ENCODE measurements around the gene C4orf50. TPM values are rescaled to one million over a fixed set of nuclear protein-coding genes. Genes with fewer than 3 reads are reported as not detected.
"Not testable (repeated sequence)": the region's sequence is repeated elsewhere in the genome, so short reads cannot be mapped to it uniquely, and the experiment has no call there.

The C4orf50 gene
- polyA plus RNA-seq, 4 donors: 0.01 to 0.02 TPM; not detected in 2

DNA sequence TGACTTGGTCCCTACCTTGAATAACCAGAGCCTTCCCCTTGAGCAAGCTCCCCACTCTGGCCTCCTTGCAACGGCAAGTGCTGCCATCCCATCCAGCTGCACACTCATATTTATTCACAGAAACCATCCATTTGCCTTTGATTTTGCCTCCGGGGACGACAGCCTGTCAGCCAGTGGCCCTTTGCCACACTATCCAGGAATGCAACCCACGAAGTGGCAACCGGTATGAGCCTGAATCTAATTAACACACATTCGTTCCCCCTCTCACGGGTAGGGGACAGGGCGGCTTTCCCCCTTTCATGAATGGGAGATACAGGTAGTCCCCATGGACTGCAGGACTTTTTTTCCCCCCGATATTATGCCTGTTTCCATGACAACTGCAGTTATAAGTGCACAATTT, 140.8 kb downstream of the C4orf50 start:
- DNase-seq (ENCODE audit: low read depth in 4 of 4, low spot score in 2 of 4): no peak

GRCh38 chr4:5874811-5875449, 143.3 kb downstream of the C4orf50 start:
- DNase-seq (ENCODE audit: low read depth in 4 of 4, low spot score in 2 of 4): no peak

DNA sequence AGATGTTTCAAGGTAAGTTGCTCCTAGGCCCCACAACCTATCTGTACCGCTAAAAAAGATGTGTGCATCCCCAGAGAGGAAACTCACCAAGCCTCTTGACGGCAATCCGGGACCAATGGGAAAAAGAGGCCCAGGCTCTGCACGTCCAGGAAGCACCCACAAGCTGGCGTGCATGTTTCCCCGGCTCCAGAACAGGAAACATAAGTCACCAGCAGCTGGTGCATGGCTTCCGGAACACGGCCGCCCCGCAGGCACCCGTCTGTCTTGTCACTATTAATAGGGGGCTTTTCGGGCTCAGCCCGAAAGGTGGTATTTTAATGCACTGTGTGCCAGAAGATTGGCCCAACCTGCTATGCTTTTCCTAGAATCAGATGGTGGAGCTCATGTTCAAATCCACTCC, 147.5 kb downstream of the C4orf50 start:
- DNase-seq (ENCODE audit: low read depth in 4 of 4, low spot score in 2 of 4): no peak

GRCh38 chr4:5869966-5870619, 148.1 kb downstream of the C4orf50 start:
- DNase-seq (ENCODE audit: low read depth in 4 of 4, low spot score in 2 of 4): no peak

DNA sequence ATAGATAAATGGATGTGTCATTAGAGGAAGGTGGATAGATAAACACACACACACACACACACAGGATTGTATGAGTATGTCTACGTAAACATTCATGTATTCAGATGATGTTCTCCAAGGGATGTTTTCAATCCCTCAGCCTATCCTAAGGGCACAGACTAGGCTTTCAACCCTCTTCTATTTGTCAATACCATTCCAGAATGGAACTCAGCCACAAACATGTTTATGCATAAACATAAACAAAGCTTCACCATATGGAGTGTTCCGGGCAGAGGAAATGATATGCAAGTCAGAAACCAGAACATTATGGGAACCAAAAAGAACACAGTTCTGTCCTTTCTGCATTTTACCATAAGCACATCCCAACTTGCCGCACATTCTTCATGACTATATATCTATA, 150.4 kb downstream of the C4orf50 start:
- no peak for DNase-seq (ENCODE audit: low read depth in 4 of 4, low spot score in 2 of 4)

DNA sequence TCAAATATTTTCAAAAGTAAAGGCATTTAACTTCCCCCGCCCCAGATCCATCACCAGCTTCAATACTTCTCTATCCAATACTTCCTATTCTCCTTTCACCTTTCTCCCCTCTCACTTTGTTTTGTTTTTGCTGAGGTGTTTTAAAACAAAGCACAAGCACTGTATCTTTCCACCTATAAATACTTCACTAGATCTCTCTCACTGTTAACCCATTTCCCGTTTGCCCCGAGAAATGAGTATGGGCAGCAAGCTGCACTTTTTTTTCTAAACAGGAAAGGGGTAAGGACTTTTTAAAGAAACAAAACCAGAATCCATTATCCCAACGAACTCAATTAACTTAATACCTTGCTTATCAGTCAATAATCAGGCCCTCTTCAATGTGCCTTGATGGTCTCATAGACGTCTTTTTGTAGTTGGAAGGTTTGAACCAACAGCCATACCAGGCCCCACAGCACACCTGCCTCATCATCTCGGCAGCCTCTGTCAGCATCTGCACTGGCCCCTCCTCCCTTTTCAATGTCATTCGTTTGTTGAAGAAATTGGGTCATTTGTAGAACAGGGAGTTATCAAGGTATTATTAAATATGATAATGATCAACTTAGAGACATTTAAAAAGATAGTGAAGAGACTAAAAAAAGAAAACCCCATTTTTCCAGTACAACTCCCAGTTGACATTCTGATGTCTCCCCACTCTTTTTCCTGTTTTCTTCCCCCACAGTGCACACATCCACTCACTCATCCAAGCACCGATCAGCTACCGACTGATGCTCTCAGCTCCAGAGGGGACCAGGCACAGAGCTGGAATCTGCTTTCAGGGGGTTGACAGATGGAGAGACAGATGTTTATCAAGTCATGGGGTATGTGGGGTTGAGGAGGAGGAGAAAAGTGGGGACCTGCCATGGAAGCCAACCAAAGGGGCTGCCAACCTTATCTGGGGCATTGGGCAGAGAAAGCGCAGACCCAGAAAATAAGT, 151.1 kb downstream of the C4orf50 start:
- no peak for DNase-seq (ENCODE audit: low read depth in 4 of 4, low spot score in 2 of 4)

- no peak for DNase-seq (ENCODE audit: low read depth in 4 of 4, low spot score in 2 of 4)
Observed at GRCh38 chr4:5865896-5866599, 152.2 kb downstream of the C4orf50 start.

DNA sequence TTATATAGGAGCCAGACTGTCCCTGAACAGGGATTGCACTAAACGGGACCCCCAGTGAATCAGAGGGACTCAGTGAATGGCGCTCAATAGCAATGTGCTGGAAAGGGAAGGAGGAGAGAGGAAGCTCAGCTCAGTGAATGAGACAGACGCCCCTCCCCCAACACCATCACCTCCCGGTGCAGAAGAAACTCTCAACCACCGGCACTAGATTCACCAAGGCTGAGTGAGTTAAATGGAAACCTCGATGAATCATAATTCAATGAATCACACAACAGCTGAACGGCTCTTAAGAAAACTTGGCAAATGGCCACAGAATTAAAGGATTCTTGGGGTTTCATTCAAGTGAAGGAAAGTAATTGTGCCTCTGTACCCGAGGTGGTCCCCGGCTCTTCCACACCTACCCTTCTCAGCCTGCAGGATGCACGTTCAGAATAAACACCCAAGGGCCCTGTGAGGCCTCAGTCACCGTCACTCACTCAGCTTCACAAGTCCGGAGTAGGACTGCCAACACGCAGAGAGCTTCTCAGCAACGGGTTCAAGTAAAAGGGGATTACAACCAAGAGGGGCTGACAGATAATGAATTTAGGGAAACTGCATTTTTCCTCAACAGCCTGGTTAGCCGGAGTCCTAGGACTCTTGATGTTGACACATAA, 154.6 kb downstream of the C4orf50 start:
- no peak for DNase-seq (ENCODE audit: low read depth in 4 of 4, low spot score in 2 of 4)

GRCh38 chr4:5858020-5858769, 160.0 kb downstream of the C4orf50 start:
- DNase-seq (ENCODE audit: low read depth in 4 of 4, low spot score in 2 of 4): no peak

- DNase-seq (ENCODE audit: low read depth in 4 of 4, low spot score in 2 of 4): no peak
Observed at GRCh38 chr4:5857199-5857598, 161.0 kb downstream of the C4orf50 start.

- DNase-seq (ENCODE audit: low read depth in 4 of 4, low spot score in 2 of 4): not testable (repeated sequence)
Observed at GRCh38 chr4:5856362-5856761, 161.9 kb downstream of the C4orf50 start.

DNA sequence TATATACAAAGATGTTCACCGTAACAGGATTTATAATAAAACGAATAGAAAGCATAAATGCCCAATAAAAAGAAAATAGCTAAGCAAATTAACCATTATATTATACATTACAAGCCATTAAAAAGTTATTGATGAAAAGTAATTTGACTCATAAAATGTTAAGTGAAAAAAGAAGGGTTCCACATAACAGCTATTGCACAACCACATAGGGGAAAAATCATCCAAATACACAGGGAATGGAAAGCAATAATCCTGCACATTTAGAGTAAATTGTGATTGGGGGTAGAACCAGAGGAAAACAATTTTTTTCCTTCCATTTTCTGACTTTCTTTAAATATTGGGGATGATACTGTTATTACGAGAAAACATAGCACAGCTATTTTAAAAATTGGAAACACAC, 163.3 kb downstream of the C4orf50 start:
- DNase-seq (ENCODE audit: low read depth in 4 of 4, low spot score in 2 of 4): no peak

DNA sequence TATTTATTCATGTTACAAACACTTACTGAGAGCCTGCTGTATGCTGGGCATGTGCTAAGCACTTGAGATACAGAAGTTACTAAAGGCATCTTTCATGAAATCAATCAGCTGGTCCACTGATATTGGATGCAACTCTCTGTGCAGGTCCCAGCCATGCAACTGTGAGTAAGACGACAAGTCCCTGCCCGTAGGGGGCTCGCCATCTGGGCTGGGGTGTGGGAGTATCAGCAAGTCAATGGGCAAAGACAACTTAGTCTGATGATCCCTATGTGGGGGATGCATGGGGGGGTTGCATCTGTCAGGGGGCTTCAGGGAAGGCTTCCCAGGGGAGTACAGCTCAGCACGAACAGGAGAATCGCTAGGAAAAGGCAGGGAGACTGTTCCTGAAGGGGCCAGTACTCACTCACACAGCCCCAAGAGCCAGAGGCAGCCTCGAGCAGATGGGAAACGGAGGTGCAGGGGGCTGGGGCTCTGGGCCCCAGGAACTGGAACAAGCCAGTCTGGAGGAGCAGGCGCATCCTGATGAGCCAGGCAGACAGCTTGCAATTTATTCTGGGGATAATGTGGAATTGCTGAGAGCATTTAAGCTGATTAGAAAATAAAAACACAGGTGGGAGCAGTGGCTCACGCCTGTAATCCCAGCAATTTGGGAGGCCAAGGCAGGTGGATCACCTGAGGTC, 165.6 kb downstream of the C4orf50 start:
- no peak for DNase-seq (ENCODE audit: low read depth in 4 of 4, low spot score in 2 of 4)

GRCh38 chr4:5851637-5852301, 166.5 kb downstream of the C4orf50 start:
- no peak for DNase-seq (ENCODE audit: low read depth in 4 of 4, low spot score in 2 of 4)

Measured in left renal cortex interstitium (tissue), 4 donors.